HG03196 (cell line): ENCODE data around the gene GLS.
"Not testable (repeated sequence)": the region's sequence is repeated elsewhere in the genome, so short reads cannot be mapped to it uniquely, and the experiment has no call there.

Experiments
- ATAC-seq: cut with Tn5 transposase; IDR thresholded peaks from one replicate; pipeline ENCODE4 v1.9.1; 2021; ENCODE audit not compliant: unreplicated experiment

GLS gene

GRCh38 chr2:190855245-190855644, 25.4 kb upstream of the GLS start:
- ATAC-seq: no peak

DNA sequence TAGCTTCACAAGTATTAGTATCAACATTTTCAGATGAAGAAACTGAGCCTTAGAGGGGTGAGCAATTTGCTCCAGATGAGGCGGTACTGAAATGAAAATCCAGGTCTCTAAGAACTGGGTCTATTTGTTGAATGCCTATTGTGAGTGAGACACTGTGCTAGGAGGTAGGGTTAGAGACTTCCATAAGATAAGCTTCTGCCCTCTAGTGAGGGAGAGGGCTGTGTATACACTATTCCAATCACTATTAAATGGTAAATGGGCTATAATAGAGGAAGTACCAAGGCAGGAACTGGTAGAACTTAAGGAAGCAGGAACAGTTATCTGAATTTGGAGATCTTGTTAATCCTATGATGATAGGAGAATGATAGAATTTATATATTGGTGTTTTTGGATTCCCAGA, 23.6 kb upstream of the GLS start:
- no peak for ATAC-seq

DNA sequence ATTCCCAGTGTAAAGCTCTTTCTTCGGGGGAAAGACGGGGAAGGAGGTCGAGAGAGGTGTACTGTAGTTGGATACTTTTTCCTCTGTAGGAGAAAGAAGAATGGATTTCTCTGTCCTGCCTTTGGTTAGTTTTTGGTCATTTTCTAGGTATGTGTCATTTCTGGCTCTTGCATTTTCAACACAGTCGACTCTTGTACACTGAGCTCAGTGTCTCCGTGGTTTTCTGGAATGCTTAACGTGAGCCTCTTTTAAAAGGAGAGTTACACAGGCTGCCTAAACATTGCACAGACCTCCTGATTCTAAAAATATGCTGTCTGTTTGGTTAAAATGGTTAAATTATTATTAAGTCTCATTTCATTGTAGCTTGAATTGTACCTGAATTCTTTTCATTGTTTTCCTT, 21.8 kb upstream of the GLS start:
- no peak for ATAC-seq

DNA sequence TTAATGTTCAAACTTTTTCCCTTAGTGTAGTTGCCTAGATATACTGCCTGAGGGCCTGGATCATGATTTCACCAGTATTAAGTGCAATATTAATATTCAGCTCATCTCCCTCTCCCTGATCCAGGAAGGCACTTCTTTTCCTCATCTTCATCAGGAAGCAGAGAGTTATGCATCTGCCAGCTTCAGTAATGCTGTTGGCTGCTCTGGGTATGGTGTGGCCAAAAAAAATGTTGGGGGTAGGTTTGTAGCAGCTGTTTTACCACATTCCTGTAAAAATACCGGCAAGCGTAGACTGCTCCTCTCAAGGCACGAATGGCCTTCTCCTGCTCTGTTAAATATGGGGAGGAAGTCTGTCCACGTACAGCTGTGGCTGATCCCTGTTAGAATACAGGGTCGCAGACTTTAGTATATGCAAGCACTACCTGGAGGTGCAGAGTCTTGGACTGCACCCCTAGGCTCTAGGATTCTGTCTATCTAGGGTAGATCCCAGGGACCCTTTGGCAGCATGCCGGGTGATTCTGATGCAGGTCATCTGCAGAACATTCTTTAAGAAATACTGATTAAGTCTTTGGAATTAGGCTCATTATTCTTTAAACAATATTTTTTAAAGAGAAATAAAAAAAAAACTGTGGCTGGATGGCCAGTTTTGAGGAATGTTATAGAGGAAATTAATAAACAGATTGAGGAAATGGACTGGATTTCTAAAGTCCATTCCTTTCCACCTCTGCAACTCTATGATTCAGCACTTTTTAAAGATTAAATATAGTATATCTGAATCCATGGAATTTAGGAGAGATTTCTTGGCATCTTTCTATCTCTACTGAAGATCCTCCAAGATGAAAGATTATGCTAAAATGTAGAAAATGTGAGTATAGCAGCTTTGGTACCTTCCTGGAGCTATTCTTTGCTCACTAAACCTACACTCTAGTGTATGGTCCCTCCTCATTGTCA, 21.0 kb upstream of the GLS start:
- ATAC-seq: no peak

DNA sequence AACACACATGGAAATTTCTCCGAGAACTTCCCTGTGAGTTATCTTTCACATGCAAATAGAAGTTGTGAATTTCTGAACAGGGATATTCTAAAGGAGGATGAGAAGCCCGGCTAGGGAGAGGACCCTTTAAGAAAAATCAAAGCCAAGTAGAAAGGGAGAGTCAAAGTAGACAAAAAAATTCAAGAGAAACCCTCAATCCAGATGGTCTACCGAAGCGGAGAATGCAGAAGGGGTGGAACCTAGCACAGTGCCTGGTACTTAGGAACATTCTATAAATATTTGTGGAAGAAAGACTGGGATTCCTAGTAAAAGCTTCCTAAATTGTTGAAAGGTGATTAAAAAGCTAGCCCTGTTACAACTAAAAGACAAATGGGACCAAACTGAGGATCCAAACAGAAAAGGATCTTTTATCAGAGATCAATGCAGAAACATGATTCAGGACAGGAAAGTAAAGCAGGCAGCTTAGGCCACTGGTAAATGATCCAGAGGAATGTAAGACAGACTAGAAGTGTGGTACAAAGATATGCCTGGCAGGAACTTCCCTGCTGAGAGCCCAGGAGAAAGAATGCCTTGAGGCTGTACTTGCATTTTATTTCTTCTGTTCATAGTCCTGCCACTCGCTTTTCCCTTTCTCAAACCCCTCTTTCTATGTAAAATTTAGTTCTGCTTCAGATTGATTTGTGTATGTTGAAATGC, 19.5 kb upstream of the GLS start:
- no peak for ATAC-seq

DNA sequence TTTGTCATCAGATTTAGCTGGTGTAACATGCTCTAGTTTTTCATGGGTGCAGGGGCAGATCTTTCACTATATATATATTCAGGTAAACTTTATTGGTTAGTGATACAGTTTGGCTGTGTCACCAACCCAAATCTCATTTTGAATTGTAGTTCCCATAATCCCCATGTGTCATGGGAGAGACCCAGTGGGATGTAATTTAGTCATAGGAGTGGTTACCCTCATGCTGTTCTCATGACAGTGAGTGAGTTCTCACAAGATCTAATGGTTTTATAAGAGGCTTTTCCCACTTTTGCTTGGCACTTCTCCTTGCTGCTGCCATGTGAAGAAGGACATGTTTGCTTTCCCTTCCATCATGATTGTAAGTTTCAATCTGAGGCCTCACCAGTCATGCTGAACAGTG, 18.5 kb upstream of the GLS start:
- not testable (repeated sequence) for ATAC-seq

- no peak for ATAC-seq
Observed at GRCh38 chr2:190862571-190862991, 18.0 kb upstream of the GLS start.

DNA sequence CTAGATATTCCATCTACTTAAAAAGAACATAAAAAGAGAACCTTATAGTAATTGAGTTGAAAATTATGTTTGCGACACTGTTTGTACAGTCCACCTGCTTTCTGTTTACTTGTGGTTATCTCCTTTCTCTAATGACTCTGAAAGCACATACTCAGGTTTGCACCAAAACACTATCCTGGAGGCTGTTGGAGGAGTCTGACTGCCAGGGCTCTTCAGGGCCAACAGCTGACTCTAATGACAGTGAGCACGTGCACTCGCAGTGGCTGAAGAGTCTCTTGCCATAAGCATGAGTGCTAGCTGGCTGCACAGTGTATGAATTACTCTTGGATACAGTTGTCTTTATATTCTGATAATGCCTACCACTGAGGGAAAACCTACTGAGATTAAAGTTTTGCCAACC, 16.7 kb upstream of the GLS start:
- no peak for ATAC-seq

DNA sequence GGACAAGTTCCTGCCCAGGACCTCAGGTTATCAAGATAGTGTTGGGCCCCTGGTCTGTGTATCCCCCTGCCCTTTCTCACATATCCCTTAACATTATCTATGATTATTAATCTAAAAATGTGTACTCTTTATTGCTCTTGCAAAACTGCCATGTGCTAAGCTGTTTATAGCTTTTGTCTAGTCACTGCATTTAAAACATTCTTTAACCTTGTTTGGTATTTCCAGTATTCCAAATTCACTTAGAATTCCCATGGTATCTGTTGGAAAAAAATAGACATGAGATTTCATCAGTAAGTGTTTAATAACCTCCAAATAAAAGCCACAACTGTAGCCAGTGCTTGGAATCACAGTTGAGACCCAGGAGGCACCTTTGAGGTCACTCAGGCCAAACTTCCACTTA, 16.2 kb upstream of the GLS start:
- no peak for ATAC-seq

DNA sequence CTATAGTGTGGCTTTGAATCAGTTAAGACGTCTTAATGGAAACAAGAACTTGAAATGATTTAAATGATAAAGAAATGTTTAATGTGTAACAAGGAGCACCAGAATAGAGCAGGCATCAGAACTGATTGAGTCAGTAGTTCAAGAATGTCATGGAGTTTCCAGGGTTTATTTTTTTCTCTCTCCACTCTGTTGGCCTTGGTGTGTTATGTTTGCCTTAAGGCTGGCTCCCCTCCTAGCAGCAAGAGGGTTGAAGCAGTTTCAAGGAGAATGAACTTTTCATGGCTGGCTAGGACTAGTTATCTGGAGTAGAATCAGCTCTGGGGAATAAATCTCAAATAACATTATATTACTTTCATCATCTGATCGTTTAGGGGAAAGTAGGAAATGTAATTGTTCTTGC, 13.4 kb upstream of the GLS start:
- no peak for ATAC-seq

GRCh38 chr2:190867832-190868231, 12.8 kb upstream of the GLS start:
- ATAC-seq: no peak

DNA sequence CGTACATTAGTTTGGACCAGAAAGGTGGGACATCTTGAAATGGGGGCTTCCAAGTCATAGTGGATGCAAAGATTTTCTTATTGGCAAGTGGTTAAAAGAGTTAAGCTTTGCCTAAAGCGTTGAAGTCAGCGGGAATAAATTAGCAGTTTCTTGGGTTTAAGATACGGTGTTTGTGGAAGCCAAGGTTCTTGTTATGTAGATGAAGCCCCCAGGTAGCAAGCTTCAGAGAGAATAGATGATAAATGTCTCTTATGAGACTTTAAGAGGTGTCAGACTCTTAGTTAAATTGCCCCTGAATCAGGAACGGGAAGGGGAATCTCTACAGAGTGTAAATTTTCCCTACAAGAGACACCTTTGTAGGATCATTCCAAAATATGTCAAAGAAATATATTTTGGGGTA, 10.9 kb upstream of the GLS start:
- ATAC-seq: no peak

- not testable (repeated sequence) for ATAC-seq
Observed at GRCh38 chr2:190873451-190873850, 7.2 kb upstream of the GLS start.

DNA sequence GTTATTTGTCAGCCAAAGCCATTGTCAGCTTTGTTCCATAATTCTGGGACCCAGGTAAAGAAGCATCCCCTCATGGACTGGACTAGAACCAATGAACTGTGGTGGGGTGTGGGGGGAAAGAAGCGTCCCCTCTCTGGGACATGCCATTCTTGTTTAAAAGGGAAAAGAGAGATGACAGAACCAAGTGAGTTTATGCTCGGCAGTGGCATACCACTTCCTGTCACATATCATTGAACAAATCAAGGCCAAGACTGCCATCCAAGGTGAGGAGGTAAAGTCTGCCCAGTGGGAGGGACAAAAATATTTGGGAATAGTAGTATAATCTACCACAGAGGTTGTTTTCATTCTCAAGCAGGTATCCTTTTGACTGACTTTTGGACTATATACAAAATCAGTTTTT, 4.7 kb upstream of the GLS start:
- no peak for ATAC-seq

DNA sequence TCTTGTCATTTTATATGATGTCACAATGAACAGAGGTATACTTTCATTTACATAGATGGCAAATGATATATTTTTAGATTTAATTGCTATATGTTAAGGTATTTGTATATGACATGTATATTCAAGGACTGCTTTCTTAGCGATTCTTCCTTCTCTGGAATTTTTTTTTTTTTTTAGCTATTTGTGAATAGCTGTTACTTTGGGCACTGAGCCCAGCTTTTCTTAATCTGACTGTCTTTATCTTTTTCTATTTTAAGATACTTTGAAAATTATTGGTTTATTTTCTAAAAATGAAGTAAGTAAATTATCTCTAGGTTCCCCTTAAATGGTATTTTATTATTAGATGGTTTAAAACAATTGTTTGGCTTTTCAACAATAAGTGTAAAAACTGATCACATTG, 4.0 kb upstream of the GLS start:
- no peak for ATAC-seq

DNA sequence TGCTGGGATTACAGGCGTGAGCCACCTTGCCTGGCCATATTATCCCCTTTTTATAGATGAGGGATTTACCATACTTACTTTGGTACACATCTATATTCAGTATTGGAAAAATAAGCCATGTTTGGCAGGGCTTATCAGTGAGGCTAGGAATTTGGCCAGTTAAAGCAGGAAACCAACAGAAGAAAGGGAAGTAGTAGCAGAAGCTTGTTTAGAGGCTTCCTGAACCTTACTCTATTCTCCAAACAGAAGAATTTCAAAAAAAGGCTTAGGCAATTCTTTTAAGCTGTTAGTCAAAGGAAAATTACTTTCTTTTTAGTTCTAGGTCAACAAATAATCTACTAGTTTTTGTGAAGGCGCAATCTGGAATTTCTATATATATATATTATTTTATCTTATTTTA, 3.2 kb upstream of the GLS start:
- no peak for ATAC-seq

DNA sequence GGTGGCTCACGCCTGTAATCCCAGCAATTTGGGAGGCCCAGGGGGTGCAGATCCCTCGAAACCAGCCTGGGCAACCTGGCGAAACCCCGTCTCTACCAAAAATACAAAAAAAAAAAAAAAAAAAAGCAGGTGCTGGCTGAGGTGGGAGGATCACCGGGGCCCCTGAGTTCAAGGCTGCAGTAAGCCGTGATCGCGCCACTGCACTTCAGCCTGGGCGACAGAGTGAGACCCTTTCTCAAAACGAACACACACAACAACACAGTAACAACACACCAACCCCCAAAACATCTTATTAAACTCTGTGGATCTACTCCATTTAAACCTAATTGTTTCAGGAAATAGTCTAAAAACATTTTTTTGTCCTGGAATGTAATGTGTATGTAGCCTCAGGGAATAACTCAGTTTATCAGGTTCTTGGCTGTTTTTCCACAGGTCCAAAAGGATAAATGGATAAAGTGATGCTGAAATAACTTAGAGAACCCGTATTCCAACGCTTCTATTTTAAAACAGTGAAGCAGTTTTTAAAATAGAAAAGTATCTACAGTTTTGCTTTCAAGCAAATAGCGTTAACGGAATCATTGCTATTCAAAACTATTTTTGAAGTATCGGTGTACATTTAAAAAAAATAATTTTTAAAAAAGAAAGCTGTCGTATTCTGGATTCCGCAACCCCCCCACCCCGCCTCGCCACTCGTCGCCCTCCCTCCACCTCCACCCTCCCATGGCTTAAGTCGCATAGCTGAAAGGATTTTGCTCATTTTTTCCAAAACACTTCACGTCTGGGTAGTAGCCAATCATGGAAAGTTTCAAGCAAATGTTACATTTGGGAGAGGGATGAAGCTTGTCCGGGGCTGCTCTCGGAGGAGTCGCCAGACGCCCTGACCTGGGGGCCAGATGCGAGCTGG, 895 bp upstream of the GLS start:
- no peak for ATAC-seq

GRCh38 chr2:190881084-190881597, 520 bp downstream of the GLS start:
- peak; percentile 11 for ATAC-seq

DNA sequence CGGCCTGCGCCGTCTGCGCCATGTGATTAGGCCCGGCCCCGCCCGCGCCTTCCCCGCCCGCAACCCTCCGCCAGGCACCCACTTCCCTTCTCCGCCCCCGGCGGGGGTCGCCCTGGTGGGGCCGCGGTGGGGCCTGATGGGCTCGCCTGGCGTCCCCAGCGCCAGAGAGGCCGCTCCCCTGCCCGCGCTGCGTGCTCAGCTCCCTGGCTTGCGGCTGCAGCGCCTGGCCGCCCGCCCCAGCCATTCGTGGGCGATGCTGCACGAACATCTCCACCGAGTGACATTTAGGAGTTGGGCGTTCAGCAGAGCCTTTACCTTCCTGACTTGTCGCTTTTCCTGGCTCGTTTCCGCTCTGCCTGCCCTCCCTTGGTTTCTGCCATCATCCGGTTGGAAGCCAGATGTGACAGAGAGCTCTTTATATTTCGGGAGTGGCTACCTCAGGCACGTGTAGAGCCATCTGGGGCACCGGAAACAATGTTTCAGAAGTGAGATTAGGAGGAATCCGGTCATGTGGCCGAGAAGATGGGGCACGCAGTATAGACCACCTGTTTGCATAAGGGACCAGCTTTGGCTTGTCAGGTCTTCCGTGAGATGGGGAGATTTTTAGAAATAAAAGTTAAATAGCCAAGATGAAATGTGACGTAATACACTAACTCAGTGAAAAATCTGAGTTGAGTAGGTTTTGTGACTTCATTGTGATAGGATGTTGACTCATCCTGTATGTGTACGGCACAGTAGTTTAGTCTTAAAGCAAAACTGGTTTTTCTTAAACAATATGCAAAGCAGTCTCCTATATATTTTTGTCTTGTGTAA, 1.2 kb downstream of the GLS start:
- peak; percentile 56 for ATAC-seq

- peak; percentile 9 for ATAC-seq
Observed at GRCh38 chr2:190882411-190882766, 1.8 kb downstream of the GLS start.
